Neural crest cell (in vitro differentiated cells): ENCODE results near the gene C22orf39. TPM values are rescaled to one million over a fixed set of nuclear protein-coding genes. Genes with fewer than 3 reads are reported as not detected.

Experiments used
- DNase-seq: peaks from one replicate; pipeline ENCODE4 v3.0.0; 2021; ENCODE audit warnings: low read depth, mixed read lengths, low spot score
- H3K27ac Mint-ChIP-seq: one replicate; pipeline ENCODE4 v1.8.0; 2021; ENCODE audit warnings: mild to moderate bottlenecking, mixed read lengths; ENCODE audit not compliant: unreplicated experiment
- H3K27me3 Mint-ChIP-seq: 2 replicates; pipeline ENCODE4 v1.8.0; 2021; ENCODE audit warnings: low read depth, mild to moderate bottlenecking, mixed read lengths
- H3K36me3 Mint-ChIP-seq: 2 replicates; pipeline ENCODE4 v1.8.0; 2021; ENCODE audit warnings: low read depth, mild to moderate bottlenecking, mixed read lengths
- H3K4me1 Mint-ChIP-seq: 2 replicates; pipeline ENCODE4 v1.8.0; 2021; ENCODE audit warnings: mixed read lengths
- H3K4me3 Mint-ChIP-seq: one replicate; pipeline ENCODE4 v1.8.0; 2021; ENCODE audit warnings: mild to moderate bottlenecking, mixed read lengths
- H3K9me3 Mint-ChIP-seq: 2 replicates; pipeline ENCODE4 v1.8.0; 2021; ENCODE audit warnings: mixed read lengths
- CTCF ChIP-seq: fragments of 200-600 bp; sonication (generic); conservative IDR thresholded peaks from 2 replicates; pipeline ENCODE4 v1.5.0; 2021; ENCODE audit warnings: antibody characterized with exemption, mild to moderate bottlenecking
- total RNA-seq: library from RNA; stranded (reverse); gene quantifications from 2 replicates; pipeline ENCODE4 v1.2.1, GENCODE V29; 2021

C22orf39 gene
- total RNA-seq, 1 donor from 2014 or later = 38.0 TPM

- DNase-seq = no peak
- no peak for TF ChIP-seq CTCF
- Mint-ChIP-seq H3K4me3 (no peak overlapping the region), H3K27me3 (no peaks in the 10 kb centered on the region), H3K9me3 (no peaks in the 10 kb centered on the region), H3K4me1 (no peaks in the 10 kb centered on the region), H3K36me3 (peaks cover 5% of the 10 kb centered on the region), H3K27ac (no peak overlapping the region)
These were observed 19.6 kb upstream of the C22orf39 start for GRCh38 chr22:19466848-19467752.

GRCh38 chr22:19466126-19466716, 18.7 kb upstream of the C22orf39 start:
- no peak overlapping the region for H3K27ac Mint-ChIP-seq
- H3K36me3 Mint-ChIP-seq = peaks cover 5% of the 10 kb centered on the region
- H3K27me3 Mint-ChIP-seq = no peaks in the 10 kb centered on the region
- no peaks in the 10 kb centered on the region for H3K4me1 Mint-ChIP-seq
- no peak for DNase-seq
- no peak overlapping the region for H3K4me3 Mint-ChIP-seq
- no peak for TF ChIP-seq CTCF
- H3K9me3 Mint-ChIP-seq = no peaks in the 10 kb centered on the region

GRCh38 chr22:19464975-19465374, 17.5 kb upstream of the C22orf39 start:
- Mint-ChIP-seq H3K4me3 (no peak overlapping the region), H3K27me3 (no peaks in the 10 kb centered on the region), H3K4me1 (no peaks in the 10 kb centered on the region), H3K9me3 (no peaks in the 10 kb centered on the region), H3K36me3 (peaks cover 7% of the 10 kb centered on the region), H3K27ac (no peak overlapping the region)
- no peak for DNase-seq
- no peak for TF ChIP-seq CTCF

- H3K9me3 Mint-ChIP-seq = no peaks in the 10 kb centered on the region
- no peak overlapping the region for H3K27ac Mint-ChIP-seq
- H3K27me3 Mint-ChIP-seq = no peaks in the 10 kb centered on the region
- no peak overlapping the region for H3K4me3 Mint-ChIP-seq
- no peak for TF ChIP-seq CTCF
- peaks cover 6% of the 10 kb centered on the region for H3K36me3 Mint-ChIP-seq
- H3K4me1 Mint-ChIP-seq = no peaks in the 10 kb centered on the region
- DNase-seq = no peak
These were observed 17.0 kb upstream of the C22orf39 start for GRCh38 chr22:19464546-19464945.

GRCh38 chr22:19463491-19464469, 16.3 kb upstream of the C22orf39 start:
- Mint-ChIP-seq H3K4me1 (no peaks in the 10 kb centered on the region), H3K27me3 (no peaks in the 10 kb centered on the region), H3K36me3 (peaks cover 6% of the 10 kb centered on the region), H3K9me3 (no peaks in the 10 kb centered on the region), H3K4me3 (no peak overlapping the region), H3K27ac (no peak overlapping the region)
- no peak for DNase-seq
- TF ChIP-seq CTCF = no peak
